Stimulated activated CD4-positive, alpha-beta T cell treated with anti-CD3 and anti-CD28 coated beads, Interleukin-1b, Interleukin-23, amount 100 ng/mL, for 4 hours (primary cell): ENCODE results near the gene ABHD8.

Experiments
- DNase-seq, 2 donors: peaks; one replicate each; pipeline ENCODE4 v3.0.0-alpha.2; 2020; ENCODE audit warnings: low read depth in 2 of 2

The ABHD8 gene

GRCh38 chr19:17321655-17322489 lies 18.6 kb upstream of the ABHD8 start:
- no peak for DNase-seq

GRCh38 chr19:17320435-17320834 lies 17.2 kb upstream of the ABHD8 start:
- DNase-seq: no peak

GRCh38 chr19:17319473-17320238 lies 16.4 kb upstream of the ABHD8 start:
- DNase-seq: no peak

GRCh38 chr19:17318966-17319365 lies 15.7 kb upstream of the ABHD8 start:
- no peak for DNase-seq

- DNase-seq: no peak
These were observed 10.9 kb upstream of the ABHD8 start for GRCh38 chr19:17314007-17314593.

- DNase-seq: no peak
These were observed 9.2 kb upstream of the ABHD8 start for GRCh38 chr19:17312189-17313113.

- DNase-seq: no peak
These were observed 8.4 kb upstream of the ABHD8 start for GRCh38 chr19:17311455-17312188.

- DNase-seq: no peak
These were observed 6.8 kb upstream of the ABHD8 start for GRCh38 chr19:17309965-17310461.

GRCh38 chr19:17309198-17309964 lies 6.2 kb upstream of the ABHD8 start, which contains the start of gene DDA1:
DDA1 (plus strand) TSS chr19:17309563; CDS start chr19:17309655, 92 bp downstream.
- peak; percentile 89 to 96 for DNase-seq

- no peak for DNase-seq
These were observed 4.7 kb upstream of the ABHD8 start for GRCh38 chr19:17307876-17308377.

GRCh38 chr19:17306285-17306714 lies 3.1 kb upstream of the ABHD8 start:
- no peak for DNase-seq

- peak; percentile 85 to 87 for DNase-seq
These were observed 2.5 kb upstream of the ABHD8 start, which contains the start of gene MRPL34 for GRCh38 chr19:17305517-17306284. MRPL34 (plus strand) TSS chr19:17305872; CDS start chr19:17305893, 21 bp downstream.

- DNase-seq: no peak
These were observed 1.9 kb upstream of the ABHD8 start for GRCh38 chr19:17305216-17305516.

GRCh38 chr19:17304386-17305215 lies 1.4 kb upstream of the ABHD8 start:
- DNase-seq: no peak

GRCh38 chr19:17303940-17304267 lies 679 bp upstream of the ABHD8 start:
- DNase-seq: no peak

- no peak for DNase-seq
These were observed 646 bp downstream of the ABHD8 start for GRCh38 chr19:17302391-17303166.

- no peak for DNase-seq
These were observed 2.1 kb downstream of the ABHD8 start for GRCh38 chr19:17300992-17301619.
